Measurements from ENCODE around the gene MRNIP.
"Not testable (repeated sequence)": the region's sequence is repeated elsewhere in the genome, so short reads cannot be mapped to it uniquely, and the experiment has no call there.

- not testable (repeated sequence) for TF ChIP-seq SNAI2 (CRISPR knock-in tag; IDR thresholded peaks at IDR 0.05); TCF4 (CRISPR knock-in tag; IDR thresholded peaks at IDR 0.05; ENCODE audit: borderline replicate concordance); ZC3H10 (CRISPR knock-in tag; IDR thresholded peaks at IDR 0.05); OSR1 (CRISPR knock-in tag; IDR thresholded peaks at IDR 0.05); ZFP30 (CRISPR knock-in tag; IDR thresholded peaks at IDR 0.05); CREB5 (CRISPR knock-in tag; IDR thresholded peaks at IDR 0.05; ENCODE audit: low read depth); ESRRG (CRISPR knock-in tag; IDR thresholded peaks at IDR 0.05); RARB (CRISPR knock-in tag; IDR thresholded peaks at IDR 0.05)
- TF ChIP-seq, protein P1, sequence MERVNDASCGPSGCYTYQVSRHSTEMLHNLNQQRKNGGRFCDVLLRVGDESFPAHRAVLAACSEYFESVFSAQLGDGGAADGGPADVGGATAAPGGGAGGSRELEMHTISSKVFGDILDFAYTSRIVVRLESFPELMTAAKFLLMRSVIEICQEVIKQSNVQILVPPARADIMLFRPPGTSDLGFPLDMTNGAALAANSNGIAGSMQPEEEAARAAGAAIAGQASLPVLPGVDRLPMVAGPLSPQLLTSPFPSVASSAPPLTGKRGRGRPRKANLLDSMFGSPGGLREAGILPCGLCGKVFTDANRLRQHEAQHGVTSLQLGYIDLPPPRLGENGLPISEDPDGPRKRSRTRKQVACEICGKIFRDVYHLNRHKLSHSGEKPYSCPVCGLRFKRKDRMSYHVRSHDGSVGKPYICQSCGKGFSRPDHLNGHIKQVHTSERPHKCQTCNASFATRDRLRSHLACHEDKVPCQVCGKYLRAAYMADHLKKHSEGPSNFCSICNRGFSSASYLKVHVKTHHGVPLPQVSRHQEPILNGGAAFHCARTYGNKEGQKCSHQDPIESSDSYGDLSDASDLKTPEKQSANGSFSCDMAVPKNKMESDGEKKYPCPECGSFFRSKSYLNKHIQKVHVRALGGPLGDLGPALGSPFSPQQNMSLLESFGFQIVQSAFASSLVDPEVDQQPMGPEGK (CRISPR knock-in tag; IDR thresholded peaks at IDR 0.05; ENCODE audit: borderline replicate concordance) = not testable (repeated sequence)
Measured at GRCh38 chr5:179871533-179871932, 12.9 kb upstream of the MRNIP start.
